Kidney capillary endothelial cell (primary cell): ENCODE measurements around the gene CIPC.

Experiments
- DNase-seq: peaks from one replicate; pipeline ENCODE4 v3.0.0-alpha.2; 2018; ENCODE audit warnings: low spot score

CIPC gene

DNA sequence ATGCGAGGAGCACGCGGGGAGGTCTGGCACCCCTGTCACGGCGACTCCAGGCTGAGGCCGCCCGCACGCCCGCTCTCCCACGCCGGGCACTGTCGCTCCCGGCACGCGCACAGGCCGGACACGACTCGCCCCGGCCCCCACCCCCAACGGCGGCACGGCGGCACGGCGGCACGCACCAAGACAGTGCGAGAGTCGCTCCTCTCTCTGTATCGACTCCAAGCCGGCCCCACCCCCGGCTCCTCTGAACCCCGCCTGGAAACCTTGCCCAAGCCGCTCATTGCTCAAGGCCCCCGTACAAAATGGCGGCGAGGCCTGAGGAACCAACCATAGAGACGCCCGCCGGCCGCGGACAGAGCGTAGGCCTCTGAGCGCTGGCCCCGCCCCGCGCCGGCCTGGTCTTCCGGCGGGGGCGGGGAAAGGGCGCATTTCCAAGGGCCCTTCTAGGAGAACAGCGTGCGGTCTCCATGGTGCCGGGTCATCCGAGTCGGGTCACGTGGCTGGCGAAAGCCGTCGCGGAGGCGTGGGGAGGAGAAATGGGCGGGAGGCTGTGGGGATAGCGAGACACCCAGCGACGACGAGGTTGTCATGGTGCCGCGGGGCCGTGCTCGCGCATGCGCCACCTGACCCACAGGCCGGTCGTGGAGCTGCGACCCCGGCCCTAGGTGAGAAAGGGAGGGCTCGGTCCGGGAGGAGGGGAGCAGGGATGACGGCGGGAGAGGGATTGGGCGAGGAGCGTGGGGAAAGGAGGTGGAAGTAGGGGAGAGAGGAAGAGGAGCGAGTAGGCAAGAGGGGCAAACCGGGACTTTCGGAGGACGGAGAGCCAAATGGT, at the start of gene CIPC:
Gene CIPC (plus strand): TSS at position 559 of the 829 bp plus-strand sequence. CDS start 7,451 bp downstream, outside the sequence.
- peak; percentile 99 for DNase-seq

- no peak for DNase-seq
Observed at GRCh38 chr14:77051116-77051515, 46.9 kb upstream of the CIPC start.

DNA sequence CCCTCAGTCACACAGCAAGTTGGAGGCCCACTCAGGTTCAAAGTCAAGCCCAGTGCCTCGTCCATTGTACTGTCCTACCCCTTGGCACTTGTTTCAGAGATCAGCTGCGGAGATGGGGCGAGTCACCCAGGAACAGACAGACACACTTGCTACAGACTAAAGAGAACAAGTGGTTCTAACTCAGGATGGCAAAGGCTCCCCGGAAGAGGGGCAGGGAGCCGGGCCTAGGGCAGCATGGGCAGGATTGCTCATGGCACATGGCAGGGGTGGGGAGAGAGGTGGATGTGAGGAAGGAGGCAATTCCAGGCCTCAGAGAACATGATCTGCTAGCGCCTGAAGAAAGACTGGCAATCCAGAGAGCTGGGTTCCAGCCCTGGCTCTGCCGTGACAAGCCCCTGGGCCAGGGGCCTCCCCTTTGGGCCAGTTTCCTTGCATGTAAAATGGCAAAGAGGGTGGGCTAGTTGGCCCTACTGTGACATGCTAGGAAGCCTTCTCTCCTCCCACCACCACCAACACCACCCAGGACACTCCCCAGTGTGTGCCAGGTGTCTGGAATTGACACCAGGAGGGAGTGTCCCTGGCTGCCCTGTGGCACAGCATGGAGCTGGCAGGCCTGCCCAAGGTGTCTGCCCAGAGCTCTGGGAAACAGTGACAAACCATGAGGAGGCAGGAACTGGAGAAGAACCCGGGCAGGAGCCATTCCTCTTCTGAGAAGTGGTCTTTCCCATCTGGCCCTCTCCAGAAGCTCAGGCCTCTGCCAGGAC, 45.6 kb upstream of the CIPC start:
- no peak for DNase-seq

GRCh38 chr14:77053046-77053841, 44.8 kb upstream of the CIPC start:
- peak; percentile 73 for DNase-seq

- DNase-seq: peak; percentile 53
Observed at GRCh38 chr14:77055306-77055705, 42.8 kb upstream of the CIPC start.

DNA sequence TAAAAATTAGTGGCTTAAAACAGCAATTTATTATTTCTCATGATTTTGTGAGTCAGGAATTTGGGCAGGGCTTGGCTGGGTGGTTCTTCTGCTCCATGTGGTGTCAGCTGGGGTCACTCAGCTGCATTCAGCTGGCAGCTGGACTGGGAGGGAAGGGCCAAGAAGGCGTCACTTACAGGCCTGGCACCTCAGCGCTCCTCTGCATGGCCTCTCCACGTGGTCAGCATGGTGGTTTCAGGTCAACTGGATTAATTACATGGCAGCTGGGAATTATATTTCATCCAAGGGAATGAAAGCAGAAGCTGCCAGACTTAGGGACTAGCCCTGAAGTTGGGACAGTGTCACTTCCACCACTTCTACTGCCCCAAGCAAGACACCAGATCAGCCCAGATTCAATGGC, 42.1 kb upstream of the CIPC start:
- no peak for DNase-seq

DNA sequence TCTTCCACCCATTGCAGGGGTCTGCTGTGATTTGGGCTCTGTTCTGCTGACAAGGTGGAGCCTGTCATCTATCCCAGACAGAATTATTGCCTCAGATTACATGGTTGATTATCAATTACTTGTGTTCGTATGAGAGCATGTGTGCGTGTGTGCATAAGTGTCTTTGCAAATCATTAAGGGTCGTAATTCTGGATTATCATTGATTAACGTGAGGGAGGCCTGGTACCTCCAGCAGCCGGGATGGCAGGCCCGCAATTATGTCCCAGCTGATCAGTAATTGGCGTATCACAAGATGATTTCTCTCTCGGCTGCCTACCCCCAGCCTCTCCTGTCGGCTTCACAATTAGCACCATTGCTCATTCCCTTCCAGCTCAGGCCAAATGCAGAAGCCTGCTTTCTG, 39.9 kb upstream of the CIPC start:
- no peak for DNase-seq

GRCh38 chr14:77058785-77059184, 39.3 kb upstream of the CIPC start:
- no peak for DNase-seq

DNA sequence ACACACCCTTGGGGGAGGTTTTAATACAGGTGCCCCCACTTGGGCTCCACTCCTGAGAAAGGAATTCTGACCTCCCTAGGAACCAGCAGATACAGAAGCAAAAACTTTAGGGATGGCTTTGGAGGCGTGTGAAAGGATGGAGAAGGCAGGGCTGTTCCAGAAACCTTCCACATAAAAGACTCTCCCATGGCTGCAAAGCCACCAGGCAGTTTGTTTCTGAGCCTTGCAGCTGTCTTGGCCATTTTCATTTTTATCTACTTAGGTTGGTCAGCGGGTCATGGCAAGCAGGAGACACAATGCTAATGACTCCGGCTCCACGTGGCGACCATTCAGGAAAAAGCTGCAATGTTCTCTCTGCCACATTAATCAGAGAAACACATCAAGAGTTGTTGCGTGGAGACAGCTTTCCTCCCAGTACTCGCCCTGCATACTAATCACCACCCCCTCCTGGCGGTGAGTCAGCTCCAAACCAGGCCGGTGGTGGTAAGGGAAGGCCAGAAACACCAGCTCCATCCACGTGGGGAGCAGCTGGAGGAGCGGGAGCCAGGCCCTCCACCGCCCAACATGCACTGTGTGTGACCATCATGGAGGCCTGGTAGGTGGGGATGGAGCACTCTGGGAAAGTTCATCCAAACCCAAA, 38.7 kb upstream of the CIPC start:
- peak; percentile 92 for DNase-seq

DNA sequence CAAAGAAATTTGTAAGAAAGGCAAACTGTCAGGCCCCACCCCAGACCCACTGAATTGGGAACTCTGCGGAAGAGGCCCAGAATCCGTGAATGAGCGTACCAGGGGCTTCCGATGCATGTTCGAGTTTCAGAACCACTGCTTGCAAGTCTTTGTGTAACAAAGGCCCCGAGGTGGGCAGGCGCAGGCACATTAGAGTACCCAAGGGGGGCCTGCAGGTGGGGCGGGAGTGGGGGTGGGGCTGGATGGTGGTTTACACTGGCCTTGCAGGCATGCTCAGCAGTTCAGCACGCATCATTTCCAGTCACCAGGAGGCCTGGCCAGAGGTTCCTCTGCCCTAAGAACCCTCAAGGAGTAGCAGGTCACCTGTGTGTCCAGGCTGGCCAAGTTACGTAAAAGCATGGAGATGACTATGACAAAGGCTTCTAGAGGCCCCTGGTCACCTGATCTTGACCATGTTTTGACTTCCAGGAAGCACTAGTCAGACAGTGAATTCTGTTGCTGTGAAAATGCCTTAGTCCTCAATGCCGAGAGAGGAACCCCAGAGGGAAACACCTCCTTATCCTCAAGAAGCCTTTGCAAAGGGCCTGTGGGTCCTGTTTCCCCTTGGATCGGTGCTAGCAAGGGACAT, 36.3 kb upstream of the CIPC start:
- no peak for DNase-seq

GRCh38 chr14:77062261-77062660, 35.8 kb upstream of the CIPC start:
- DNase-seq: no peak

- DNase-seq: no peak
Observed at GRCh38 chr14:77063571-77064171, 34.4 kb upstream of the CIPC start.

DNA sequence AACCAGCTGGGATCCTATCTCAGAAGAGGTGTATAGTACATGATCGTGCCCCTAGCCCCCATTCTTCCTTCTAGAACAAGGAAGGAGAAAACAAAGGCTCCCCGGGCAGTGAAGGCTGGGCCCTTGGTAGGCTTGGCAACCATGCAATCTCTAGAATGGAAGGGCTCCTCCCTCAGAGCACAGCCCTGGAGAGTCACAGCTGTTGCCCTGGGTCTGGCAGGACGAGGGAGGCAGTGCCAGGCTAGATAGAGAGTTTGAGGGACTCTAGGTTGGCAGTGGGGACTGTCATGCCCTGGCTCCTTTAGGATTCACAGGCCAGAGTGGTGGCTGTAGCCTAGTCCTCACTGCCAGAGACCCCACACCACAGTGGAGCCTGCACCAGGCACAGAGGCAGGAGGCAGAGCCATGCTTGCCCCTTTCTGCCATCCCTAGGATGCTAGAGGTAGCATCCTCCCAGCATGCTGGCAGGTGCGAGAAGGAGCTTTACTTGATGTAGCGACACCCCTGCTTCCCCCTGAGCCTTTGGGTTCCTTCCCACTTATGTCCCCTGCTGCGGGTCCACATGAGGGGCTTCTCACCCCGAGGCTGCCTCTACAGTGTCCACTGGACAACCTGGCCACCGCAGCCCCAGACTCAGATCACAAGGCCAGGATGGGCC, 33.4 kb upstream of the CIPC start:
- DNase-seq: no peak

DNA sequence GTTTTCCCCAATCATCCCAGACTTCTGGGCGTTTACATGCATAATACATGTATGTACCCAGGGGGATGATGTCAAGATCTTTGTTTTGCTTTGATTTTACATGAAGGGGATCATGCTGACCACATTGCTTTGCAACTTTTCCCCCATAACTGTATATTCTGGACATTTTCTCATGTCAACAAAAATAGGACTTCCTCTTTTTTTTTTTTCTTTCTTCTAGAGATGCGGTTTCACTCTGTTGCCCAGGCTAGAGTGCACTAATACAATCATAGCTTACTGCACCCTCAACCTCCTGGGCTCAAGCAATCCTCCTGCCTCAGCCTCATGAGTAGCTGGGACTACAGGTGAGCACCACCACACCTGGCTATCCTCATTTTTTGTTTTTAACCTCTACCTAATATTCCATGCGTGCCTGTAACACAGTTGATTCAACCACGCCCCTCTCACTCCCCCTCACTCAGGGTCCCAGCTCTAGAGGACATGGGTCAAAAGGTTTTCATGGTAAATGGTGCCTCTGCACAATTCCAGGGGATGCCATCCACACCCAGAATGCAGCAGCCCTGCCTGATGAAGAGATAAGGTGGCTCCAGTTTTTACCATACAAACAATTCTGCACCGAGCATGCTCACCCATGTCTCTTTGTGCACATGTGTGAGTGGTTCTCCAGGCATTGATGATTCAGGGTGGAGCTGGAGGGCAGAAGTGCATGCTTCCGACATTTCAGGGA, 32.0 kb upstream of the CIPC start:
- DNase-seq: no peak

GRCh38 chr14:77066578-77067172, 31.4 kb upstream of the CIPC start:
- DNase-seq: no peak

- DNase-seq: peak; percentile 61
Observed at GRCh38 chr14:77067632-77068516, 30.2 kb upstream of the CIPC start.

- DNase-seq: no peak
Observed at GRCh38 chr14:77068517-77069200, 29.4 kb upstream of the CIPC start.

DNA sequence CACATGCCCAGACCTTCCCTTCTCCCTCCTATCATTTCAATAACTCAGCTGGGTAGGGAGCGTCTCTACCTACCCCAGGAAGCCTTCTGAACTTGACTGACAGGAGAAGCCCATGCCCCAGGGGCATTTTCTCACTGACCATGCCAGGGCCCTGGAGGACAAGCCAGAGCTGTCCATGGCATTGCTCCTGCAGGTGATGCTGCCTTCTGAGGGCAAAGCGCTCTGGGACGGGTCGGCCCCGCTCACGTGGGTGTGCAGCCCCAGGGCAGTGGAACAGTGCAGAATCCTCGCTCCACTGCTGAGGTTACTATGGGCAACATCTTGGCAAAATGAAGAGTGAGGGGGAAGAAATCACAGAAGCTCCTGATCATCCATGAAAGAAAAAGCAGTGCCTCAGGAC, 28.5 kb upstream of the CIPC start:
- DNase-seq: no peak
